Measurements from ENCODE around the gene MRPL58. TPM values are rescaled to one million over a fixed set of nuclear protein-coding genes. Genes with fewer than 3 reads are reported as not detected.
A peak's percentile ranks its signal among the peaks of the same experiment; 100 is the strongest.

Gene MRPL58
- total and polyA plus RNA-seq, 2 of the 8 experiments (the other 6 are each of a cell fraction or from before 2014, with no cell fraction given), result 43.6 to 49.1 TPM

- Histone ChIP-seq H3K27ac (ENCODE audit: low read depth, low read length) (peak overlapping the region; percentile 74; the same call in 1 of the 2 replicates), H2BK5ac (ENCODE audit: low read depth, low read length) (peak overlapping the region; percentile 77; the same call in 1 of the 2 replicates), H2BK20ac (ENCODE audit: low read length) (no peak overlapping the region), H2BK120ac (replicated peaks; ENCODE audit: low read depth, low read length) (no peak overlapping the region), H3K79me2 (ENCODE audit: control insufficient read depth in 1 of 2, insufficient read depth in 2 of 2, low read length in 2 of 2) (peaks cover 8 to 38% of the 10 kb centered on the region in 2 experiments), H3K18ac (ENCODE audit: extremely low read depth, low read length) (no peak overlapping the region; the same call in 1 of the 2 replicates), H4K8ac (ENCODE audit: extremely low read depth, insufficient read depth, low read length) (peak overlapping the region; percentile 4), H4K5ac (ENCODE audit: insufficient read length, low read depth, low read length) (peak overlapping the region; percentile 54), H3K56ac (replicated peaks; ENCODE audit: insufficient read length, low read depth, low read length) (peak overlapping the region; percentile 5), H2AFZ (ENCODE audit: low read length) (no peak overlapping the region), H3K36me3 (ENCODE audit: control insufficient read depth in 2 of 4, insufficient read depth in 4 of 4, low read length in 3 of 4) (peaks cover 2 to 27% (median 11%) of the 10 kb centered on the region in 4 experiments; a peak in 5 of 8 replicates), H3K4me1 (replicated peaks in 1 of 4; ENCODE audit: control insufficient read depth in 3 of 4, insufficient read depth in 4 of 4, low read length in 3 of 4) (peaks cover 0 to 16% (median 4%) of the 10 kb centered on the region in 4 experiments; a peak in 4 of 7 replicates), H3K23ac (ENCODE audit: insufficient read length) (no peak overlapping the region), H3K23me2 (ENCODE audit: low read depth, low read length) (no peaks in the 10 kb centered on the region; the same call in 1 of the 2 replicates), H2AK5ac (ENCODE audit: low read depth, low read length) (no peak overlapping the region), H2BK15ac (ENCODE audit: low read length) (peak overlapping the region; percentile 12; the same call in 1 of the 2 replicates), H2BK12ac (ENCODE audit: low read depth, low read length) (0 out of 2 replicates have a peak overlapping the region, but pooled peaks have one; percentile 33), H3K4me2 (ENCODE audit: insufficient read depth in 1 of 2, low read depth in 2 of 2, low read length in 2 of 2) (peak overlapping the region; percentile 82 to 97), H4K91ac (replicated peaks; ENCODE audit: insufficient read length, low read length) (no peak overlapping the region), H3K79me1 (ENCODE audit: low read depth, low read length) (peaks cover 6% of the 10 kb centered on the region; the same call in 1 of the 2 replicates), H3K4ac (replicated peaks; ENCODE audit: insufficient read length, low read depth, low read length) (no peak overlapping the region), H4K20me1 (replicated peaks in 1 of 2; ENCODE audit: control insufficient read depth in 1 of 2, insufficient read depth in 2 of 2, low read length in 2 of 2) (peaks cover 3 to 4% of the 10 kb centered on the region in 2 experiments), H3K9ac (replicated peaks in 1 of 4; ENCODE audit: extremely low read depth in 1 of 4, low read depth in 3 of 4, low read length in 3 of 4) (peak overlapping the region; percentile 70 to 85 (median 81)), H3K27me3 (replicated peaks in 1 of 4; ENCODE audit: control insufficient read depth in 3 of 4, extremely low read depth in 1 of 4, insufficient read depth in 3 of 4, low read length in 3 of 4) (no peaks in the 10 kb centered on the region), H3K9me3 (ENCODE audit: insufficient read depth in 2 of 2, low read depth in 1 of 2, low read length in 1 of 2) (no peaks in the 10 kb centered on the region), H3K14ac (ENCODE audit: insufficient read length) (no peak overlapping the region), H3K4me3 (ENCODE audit: extremely low read depth in 1 of 4, insufficient read depth in 2 of 4, low read depth in 3 of 4, low read length in 4 of 4) (peak overlapping the region; percentile 82 to 97 (median 87))
- FAIRE-seq (no peak), DNase-seq (ENCODE audit: low read depth in 1 of 2, low spot score in 2 of 2) (no peak)
- ChIA-PET CTCF (ENCODE audit: partially characterized antibody) (interaction anchor here (0.6 to 2.2 kb wide), 8 partner anchors 9 to 222 kb away, joined by 3 to 10 read pairs (median 4); partner anchors contain the start of gene MRPL58), POLR2A (ENCODE audit: partially characterized antibody) (interaction anchor here (1.0 to 4.8 kb wide), 11 partner anchors 10 to 65 kb away, joined by 3 to 20 read pairs (median 3); partner anchors contain the start of genes MRPL58 and SLC16A5)
- 2% methylated on average over 22 of the region's 38 CpGs; no CpG with 5 or more reads in 1 of the 2 experiments for WGBS, 2 experiments (ENCODE audit: extremely low coverage in 1 of 2, insufficient coverage in 1 of 2, insufficient read length in 1 of 2, insufficient replicate concordance in 2 of 2, low coverage in 1 of 2, low lambda C conversion rate in 2 of 2, missing lambda C conversion rate in 1 of 2)
- TF ChIP-seq GABPA (IDR thresholded peaks at IDR 0.05; ENCODE audit: borderline replicate concordance, insufficient read depth, low read length), result no peak
- no peak for TF ChIP-seq RFX5 (IDR thresholded peaks at IDR 0.05; ENCODE audit: borderline replicate concordance, low read depth, low read length)
- no peak for TF ChIP-seq MAX (IDR thresholded peaks at IDR 0.05)
- TF ChIP-seq SAP30 (IDR thresholded peaks at IDR 0.05; ENCODE audit: insufficient read depth, insufficient replicate concordance, low read length), result peak; percentile 45
- no peak for TF ChIP-seq GTF2F1 (IDR thresholded peaks at IDR 0.05; ENCODE audit: borderline replicate concordance, low read depth, low read length)
- peak in 1 of 2 experiments; percentile 34; a peak in 1 of 4 replicates for TF ChIP-seq SIN3A (conservative IDR thresholded peaks at IDR 0.05 in 1 of 2, IDR thresholded peaks at IDR 0.05 in 1 of 2; ENCODE audit: low read depth in 1 of 2, low read length in 2 of 2)
- TF ChIP-seq HDAC2 (IDR thresholded peaks at IDR 0.05; ENCODE audit: borderline replicate concordance in 1 of 2, low read depth in 2 of 2, low read length in 2 of 2), result no peak
- TF ChIP-seq CBX8 (IDR thresholded peaks at IDR 0.05; ENCODE audit: borderline replicate concordance, low read depth, low read length), result no peak
- no peak for TF ChIP-seq E2F6 (IDR thresholded peaks at IDR 0.05)
Measured at GRCh38 chr17:75047398-75048098, 35.1 kb downstream of the MRPL58 start.
